Left lung (tissue), 10 donors: Measurements from ENCODE around the gene TBCD. TPM values are rescaled to one million over a fixed set of nuclear protein-coding genes. Genes with fewer than 3 reads are reported as not detected.

Experiments
- ATAC-seq: fragments of 200-7000 bp; cut with Tn5 transposase; one replicate; pipeline ENCODE4 v1.9.1; 2020; ENCODE audit warnings: moderate library complexity
- DNase-seq, 4 donors: peaks; one replicate each; pipeline ENCODE4 v3.0.0-alpha.2; 2013 to 2020
- H3K27ac ChIP-seq, 2 donors: fragments of 200-600 bp; sonication (generic) in 1 of 2; one replicate each; pipeline versions ENCODE4 v1.5.0 to v1.8.0; 2020 to 2021
- H3K27me3 ChIP-seq, 2 donors: fragments of 200-600 bp; sonication (generic) in 1 of 2; one replicate each; pipeline versions ENCODE4 v1.5.0 to v1.8.0; 2020 to 2021
- H3K36me3 ChIP-seq, 2 donors: fragments of 200-600 bp; sonication (generic) in 1 of 2; one replicate each; pipeline versions ENCODE4 v1.5.0 to v1.8.0; 2020 to 2021
- H3K4me1 ChIP-seq, 2 donors: fragments of 200-600 bp; one replicate each; pipeline ENCODE4 v1.8.0; 2021
- H3K4me3 ChIP-seq, 2 donors: fragments of 200-600 bp; sonication (generic) in 1 of 2; one replicate each; pipeline versions ENCODE4 v1.5.0 to v1.8.0; 2020 to 2021; ENCODE audit warnings: mild to moderate bottlenecking in 1 of 2
- H3K9me3 ChIP-seq, 2 donors: fragments of 200-600 bp; sonication (generic) in 1 of 2; one replicate each; pipeline versions ENCODE4 v1.5.0 to v1.8.0; 2020 to 2021
- intact Hi-C, 2 donors: fragments of 100-400 bp; cut with DNase I; formaldehyde crosslinking; loops; one replicate each; pipeline versions ENCODE4 v1.11.2 to v1.14.2; 2022
- polyA plus RNA-seq, 6 donors: library from polyadenylated mRNA; unstranded; fragments of 120-200 nt; gene quantifications; one replicate each; pipeline ENCODE4 v1.2.1, GENCODE V29; 2013; ENCODE audit not compliant: insufficient read length in 6 of 6
- total RNA-seq, 2 donors: library from RNA; stranded (reverse); fragmentation: NEBNext Ultra II Directional; extraction: Animal tissue kit (Norgen Biotek cat#: 25700); gene quantifications; one replicate each; pipeline ENCODE4 v1.2.1, GENCODE V29; 2021
- TF ChIP-seq, protein P1 (sequence below), 2 donors: fragments of 200-600 bp; sonication (generic) in 1 of 2; IDR thresholded peaks; one replicate each; pipeline versions ENCODE4 v1.5.0 to v1.8.0; 2021; ENCODE audit warnings: antibody characterized with exemption in 2 of 2
- donor health status: DM: no; HTN: yes; CAD: no.
- donor health status: DM: no; HTN: no; CAD: no.

The TBCD gene
- total and polyA plus RNA-seq, 8 donors, result 87.2 to 133 (median 104) TPM

DNA sequence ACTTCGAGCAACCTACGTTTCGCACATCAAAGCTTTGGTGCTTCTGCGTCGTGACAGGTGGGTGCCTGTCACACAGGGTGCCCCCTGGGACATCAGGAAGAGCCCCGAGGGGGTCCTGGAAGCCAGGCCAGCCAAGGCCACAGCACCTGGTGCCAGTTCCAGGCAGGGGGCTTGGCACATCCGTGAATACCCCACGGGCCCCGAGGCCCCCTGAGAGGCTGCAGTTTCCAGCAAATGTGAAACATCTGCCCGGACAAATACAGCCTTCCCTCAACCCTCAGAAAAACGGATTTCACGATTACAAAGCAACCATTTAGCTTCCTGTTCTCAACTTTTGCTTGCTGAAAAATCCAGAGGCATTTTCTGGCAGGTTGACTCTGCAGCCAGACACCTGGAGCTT lies 218.2 kb downstream of the TBCD start:
- TF ChIP-seq, protein P1, sequence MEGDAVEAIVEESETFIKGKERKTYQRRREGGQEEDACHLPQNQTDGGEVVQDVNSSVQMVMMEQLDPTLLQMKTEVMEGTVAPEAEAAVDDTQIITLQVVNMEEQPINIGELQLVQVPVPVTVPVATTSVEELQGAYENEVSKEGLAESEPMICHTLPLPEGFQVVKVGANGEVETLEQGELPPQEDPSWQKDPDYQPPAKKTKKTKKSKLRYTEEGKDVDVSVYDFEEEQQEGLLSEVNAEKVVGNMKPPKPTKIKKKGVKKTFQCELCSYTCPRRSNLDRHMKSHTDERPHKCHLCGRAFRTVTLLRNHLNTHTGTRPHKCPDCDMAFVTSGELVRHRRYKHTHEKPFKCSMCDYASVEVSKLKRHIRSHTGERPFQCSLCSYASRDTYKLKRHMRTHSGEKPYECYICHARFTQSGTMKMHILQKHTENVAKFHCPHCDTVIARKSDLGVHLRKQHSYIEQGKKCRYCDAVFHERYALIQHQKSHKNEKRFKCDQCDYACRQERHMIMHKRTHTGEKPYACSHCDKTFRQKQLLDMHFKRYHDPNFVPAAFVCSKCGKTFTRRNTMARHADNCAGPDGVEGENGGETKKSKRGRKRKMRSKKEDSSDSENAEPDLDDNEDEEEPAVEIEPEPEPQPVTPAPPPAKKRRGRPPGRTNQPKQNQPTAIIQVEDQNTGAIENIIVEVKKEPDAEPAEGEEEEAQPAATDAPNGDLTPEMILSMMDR (IDR thresholded peaks at IDR 0.05), result no peak
- Histone ChIP-seq H3K4me1 (no peaks in the 10 kb centered on the region), H3K36me3 (peaks cover 0 to 5% of the 10 kb centered on the region in 2 donors), H3K27me3 (no peaks in the 10 kb centered on the region), H3K9me3 (no peaks in the 10 kb centered on the region), H3K4me3 (no peak overlapping the region), H3K27ac (no peak overlapping the region)
- intact Hi-C loops, result no loop called here
- DNase-seq, result no peak
- no peak for ATAC-seq

DNA sequence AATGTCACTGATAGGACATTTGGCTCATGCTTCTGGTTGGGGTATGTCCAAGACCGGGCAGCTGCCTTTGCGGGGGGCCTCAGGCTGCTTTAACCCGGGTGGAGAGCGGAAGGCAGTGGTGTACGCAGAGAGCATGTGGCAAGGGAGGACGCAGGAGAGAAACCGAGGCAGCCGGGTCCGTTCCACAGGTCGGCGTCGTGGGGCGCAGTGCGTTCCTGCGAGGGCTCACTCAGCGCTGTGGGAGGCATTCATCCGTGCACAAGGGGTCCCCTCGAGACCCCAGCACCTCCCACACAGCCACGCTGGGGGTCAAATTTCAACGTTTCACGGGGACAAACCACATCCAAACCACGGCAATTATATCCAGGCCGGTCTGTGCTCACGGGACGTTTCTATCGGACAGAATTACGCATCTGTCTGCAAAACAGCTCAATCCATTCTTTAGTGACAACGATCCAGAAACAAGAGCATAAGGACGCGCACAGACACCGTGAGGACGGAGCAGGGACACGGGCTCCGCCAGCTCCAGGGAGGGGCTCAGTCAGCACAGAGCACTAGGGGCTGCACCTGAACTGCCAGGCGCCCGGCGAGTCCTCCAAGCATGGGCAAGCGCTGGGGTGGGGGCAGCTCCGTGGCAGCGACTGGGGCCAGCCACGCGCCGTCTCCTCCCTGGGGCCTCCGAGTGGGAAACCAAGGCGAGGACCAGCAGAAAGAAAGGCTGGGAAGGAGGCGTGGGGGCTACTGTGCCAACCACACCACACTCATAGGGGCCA lies 219.1 kb downstream of the TBCD start:
- Histone ChIP-seq H3K36me3 (no peaks in the 10 kb centered on the region), H3K4me1 (no peaks in the 10 kb centered on the region), H3K9me3 (no peaks in the 10 kb centered on the region), H3K27ac (no peak overlapping the region), H3K27me3 (no peaks in the 10 kb centered on the region), H3K4me3 (no peak overlapping the region)
- DNase-seq (no peak), ATAC-seq (no peak)
- TF ChIP-seq, protein P1 (IDR thresholded peaks at IDR 0.05), result no peak
- intact Hi-C loops, result no loop called here

DNA sequence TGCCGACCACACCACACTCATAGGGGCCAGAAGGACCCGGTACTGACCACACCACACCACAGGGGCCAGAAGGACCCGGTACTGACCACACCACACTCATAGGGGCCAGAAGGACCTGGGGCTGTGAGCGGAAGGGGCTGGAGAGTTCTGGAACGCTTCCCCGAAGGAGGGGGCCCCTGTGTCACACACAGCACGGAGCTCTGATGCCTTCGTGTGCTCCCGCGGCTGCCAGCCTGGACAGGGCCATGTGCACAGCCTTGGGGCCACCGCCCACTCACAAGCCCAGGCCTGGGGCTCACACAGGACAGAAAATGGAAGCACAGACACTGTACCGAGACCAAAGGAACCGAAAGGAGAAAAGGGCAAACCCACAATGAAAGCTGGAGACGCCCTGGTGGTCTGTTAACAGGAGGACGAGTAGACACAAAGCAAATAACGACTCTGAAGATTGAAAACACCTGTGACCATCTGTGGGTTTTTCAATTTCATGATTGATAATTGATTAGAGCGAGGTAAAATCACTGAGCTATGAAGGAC lies 221.0 kb downstream of the TBCD start:
- ATAC-seq (no peak), DNase-seq (no peak)
- Histone ChIP-seq H3K27ac (no peak overlapping the region), H3K4me3 (no peak overlapping the region), H3K9me3 (no peaks in the 10 kb centered on the region), H3K27me3 (no peaks in the 10 kb centered on the region), H3K4me1 (no peaks in the 10 kb centered on the region), H3K36me3 (no peaks in the 10 kb centered on the region)
- TF ChIP-seq, protein P1 (IDR thresholded peaks at IDR 0.05), result no peak
- intact Hi-C loops, result no loop called here

DNA sequence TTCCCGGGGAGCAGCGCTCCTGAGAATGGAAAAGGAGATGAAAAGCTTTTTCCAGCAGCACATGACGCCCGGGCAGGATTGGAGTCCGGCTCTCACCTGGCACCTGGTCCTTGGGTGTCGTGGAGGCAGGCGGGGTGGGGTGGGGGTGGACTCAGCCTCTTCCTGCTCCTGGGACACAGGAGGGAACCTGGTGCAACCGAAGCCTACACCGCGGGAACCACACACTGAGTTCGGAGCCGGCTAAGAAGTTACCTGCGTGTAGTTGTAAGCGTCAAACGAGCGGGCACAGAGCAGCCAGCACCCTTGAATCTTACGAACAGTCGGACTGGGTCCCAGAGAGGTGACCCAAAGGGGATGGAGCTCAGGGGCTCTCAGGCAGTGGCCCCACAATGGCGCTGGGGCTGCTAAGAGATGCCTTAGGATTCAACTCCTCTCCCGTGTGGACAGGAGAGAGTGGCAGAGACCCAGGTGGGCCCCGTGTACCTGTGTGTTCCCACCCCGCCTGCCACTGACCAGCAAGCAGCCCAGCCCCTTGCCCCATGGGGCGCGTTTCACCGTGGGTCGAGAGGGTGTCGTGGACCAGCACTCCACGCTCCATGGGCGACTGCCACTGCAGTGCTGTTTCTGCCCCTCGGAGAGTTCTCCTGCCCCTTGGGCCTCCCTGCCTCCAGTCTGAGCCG lies 221.7 kb downstream of the TBCD start:
- Histone ChIP-seq H3K36me3 (no peaks in the 10 kb centered on the region), H3K4me3 (no peak overlapping the region), H3K27ac (no peak overlapping the region), H3K4me1 (peaks cover 0 to 7% of the 10 kb centered on the region in 2 donors), H3K27me3 (no peaks in the 10 kb centered on the region), H3K9me3 (no peaks in the 10 kb centered on the region)
- intact Hi-C loops, result no loop called here
- TF ChIP-seq, protein P1 (IDR thresholded peaks at IDR 0.05), result no peak
- no peak for ATAC-seq
- DNase-seq, result no peak
